Measurements from ENCODE around the gene AGAP1. TPM values are rescaled to one million over a fixed set of nuclear protein-coding genes. Genes with fewer than 3 reads are reported as not detected.

AGAP1 gene
- total RNA-seq, 1 donor = 10.8 TPM

DNA sequence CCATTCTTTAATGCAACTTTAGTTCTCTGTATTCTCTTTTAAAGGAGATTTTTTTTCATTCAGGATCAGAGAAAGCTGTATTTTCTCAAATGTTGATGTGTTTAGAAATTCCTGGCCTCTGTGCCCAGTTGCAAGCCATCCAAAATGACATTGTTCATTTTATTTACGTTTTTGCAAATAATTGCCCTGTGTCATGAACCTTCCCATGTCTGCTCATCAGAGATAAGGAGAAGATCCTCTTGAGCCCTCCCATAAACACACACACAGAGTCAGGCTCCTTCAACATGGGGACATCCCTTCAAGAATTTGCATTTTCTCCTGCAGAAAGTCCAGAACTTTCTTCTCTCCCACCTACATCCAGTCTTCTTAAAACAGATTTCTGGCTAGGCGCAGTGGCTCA lies 415.5 kb downstream of the AGAP1 start:
- peak; percentile 41 for DNase-seq (ENCODE audit: low read depth)
- no peak overlapping the region for H3K4me3 ChIP-seq (ENCODE audit: low read depth, low read length)
- TF ChIP-seq, protein P1, sequence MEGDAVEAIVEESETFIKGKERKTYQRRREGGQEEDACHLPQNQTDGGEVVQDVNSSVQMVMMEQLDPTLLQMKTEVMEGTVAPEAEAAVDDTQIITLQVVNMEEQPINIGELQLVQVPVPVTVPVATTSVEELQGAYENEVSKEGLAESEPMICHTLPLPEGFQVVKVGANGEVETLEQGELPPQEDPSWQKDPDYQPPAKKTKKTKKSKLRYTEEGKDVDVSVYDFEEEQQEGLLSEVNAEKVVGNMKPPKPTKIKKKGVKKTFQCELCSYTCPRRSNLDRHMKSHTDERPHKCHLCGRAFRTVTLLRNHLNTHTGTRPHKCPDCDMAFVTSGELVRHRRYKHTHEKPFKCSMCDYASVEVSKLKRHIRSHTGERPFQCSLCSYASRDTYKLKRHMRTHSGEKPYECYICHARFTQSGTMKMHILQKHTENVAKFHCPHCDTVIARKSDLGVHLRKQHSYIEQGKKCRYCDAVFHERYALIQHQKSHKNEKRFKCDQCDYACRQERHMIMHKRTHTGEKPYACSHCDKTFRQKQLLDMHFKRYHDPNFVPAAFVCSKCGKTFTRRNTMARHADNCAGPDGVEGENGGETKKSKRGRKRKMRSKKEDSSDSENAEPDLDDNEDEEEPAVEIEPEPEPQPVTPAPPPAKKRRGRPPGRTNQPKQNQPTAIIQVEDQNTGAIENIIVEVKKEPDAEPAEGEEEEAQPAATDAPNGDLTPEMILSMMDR (IDR thresholded peaks at IDR 0.05; ENCODE audit: insufficient read depth, low read depth, low read length) = no peak

DNA sequence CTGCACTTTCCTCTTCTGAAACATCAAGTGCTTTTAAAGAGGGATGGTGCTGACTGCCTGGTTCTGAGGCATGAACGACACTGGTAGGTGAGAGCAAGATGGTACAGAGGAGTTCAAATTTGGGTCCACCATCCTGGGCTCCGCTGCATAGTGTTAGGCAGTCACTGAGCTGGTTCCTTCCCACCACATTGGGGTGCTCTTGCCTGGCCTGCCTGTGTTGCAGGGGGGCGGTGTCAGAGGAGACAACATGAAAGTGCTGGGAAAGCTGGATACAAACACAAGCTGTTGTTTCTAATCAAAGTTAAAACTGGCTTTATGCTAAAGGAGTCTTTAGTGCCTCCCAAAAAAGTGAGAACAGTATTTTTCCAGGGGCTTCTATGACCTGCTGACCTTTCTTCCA lies 416.2 kb downstream of the AGAP1 start:
- H3K4me3 ChIP-seq (ENCODE audit: low read depth, low read length) = no peak overlapping the region
- TF ChIP-seq, protein P1 (IDR thresholded peaks at IDR 0.05; ENCODE audit: insufficient read depth, low read depth, low read length) = no peak

GRCh38 chr2:235911125-235911524 lies 417.3 kb downstream of the AGAP1 start:
- TF ChIP-seq, protein P1 (IDR thresholded peaks at IDR 0.05; ENCODE audit: insufficient read depth, low read depth, low read length) = no peak
- no peak for DNase-seq (ENCODE audit: low read depth)
- H3K4me3 ChIP-seq (ENCODE audit: low read depth, low read length) = no peak overlapping the region

More for the DNA sequence above, 416.2 kb downstream of the AGAP1 start:
- no peak for DNase-seq (ENCODE audit: low read depth)

- TF ChIP-seq, protein P1 (IDR thresholded peaks at IDR 0.05; ENCODE audit: insufficient read depth, low read depth, low read length) = no peak
- no peak for DNase-seq (ENCODE audit: low read depth)
- no peak overlapping the region for H3K4me3 ChIP-seq (ENCODE audit: low read depth, low read length)
These were observed 417.9 kb downstream of the AGAP1 start for GRCh38 chr2:235911633-235912233.

- no peak for DNase-seq (ENCODE audit: low read depth)
- TF ChIP-seq, protein P1 (IDR thresholded peaks at IDR 0.05; ENCODE audit: insufficient read depth, low read depth, low read length) = no peak
- H3K4me3 ChIP-seq (ENCODE audit: low read depth, low read length) = no peak overlapping the region
These were observed 420.9 kb downstream of the AGAP1 start for GRCh38 chr2:235914756-235915155.

DNA sequence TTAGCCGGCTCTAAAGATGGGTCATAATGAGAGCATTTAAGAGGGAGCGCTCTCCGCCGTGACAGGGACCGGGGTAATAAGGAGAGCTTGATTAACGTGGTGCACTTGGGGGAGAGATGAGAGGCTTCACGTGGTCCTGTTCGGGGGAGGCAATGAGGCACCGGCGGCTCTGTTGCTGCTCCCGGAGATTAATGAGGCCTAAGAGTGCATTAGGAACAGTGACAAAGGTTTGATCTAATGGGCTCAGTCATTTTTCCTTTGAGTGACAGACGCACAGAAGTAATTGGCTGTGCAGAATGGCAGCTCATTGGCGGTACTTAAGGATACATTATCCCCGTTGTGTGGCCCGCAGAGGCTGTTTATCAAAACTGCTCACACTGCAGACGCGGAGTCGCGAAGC lies 423.7 kb downstream of the AGAP1 start:
- TF ChIP-seq, protein P1 (IDR thresholded peaks at IDR 0.05; ENCODE audit: insufficient read depth, low read depth, low read length) = no peak
- no peak overlapping the region for H3K4me3 ChIP-seq (ENCODE audit: low read depth, low read length)
- no peak for DNase-seq (ENCODE audit: low read depth)

- no peak overlapping the region for H3K4me3 ChIP-seq (ENCODE audit: low read depth, low read length)
- TF ChIP-seq, protein P1 (IDR thresholded peaks at IDR 0.05; ENCODE audit: insufficient read depth, low read depth, low read length) = no peak
- DNase-seq (ENCODE audit: low read depth) = no peak
These were observed 425.0 kb downstream of the AGAP1 start for GRCh38 chr2:235918876-235919275.

Measured in fibroblast of villous mesenchyme (primary cell).